K562 (cell line): ENCODE results near the gene SPATA25. TPM values are rescaled to one million over a fixed set of nuclear protein-coding genes. Genes with fewer than 3 reads are reported as not detected.

Experiments
- ASH1L ChIP-seq: fragments of 450-650 bp; IDR thresholded peaks from 2 replicates; pipeline ENCODE4 v1.6.1; 2018; ENCODE audit warnings: borderline replicate concordance, mild to moderate bottlenecking, low read depth; ENCODE audit not compliant: partially characterized antibody
- GATA2 ChIP-seq: sonication (generic); formaldehyde crosslinking; IDR thresholded peaks from 2 replicates; pipeline ENCODE4 v1.4.0; 2020; ENCODE audit warnings: mild to moderate bottlenecking, missing genetic modification reagents
- NELFE ChIP-seq: IDR thresholded peaks from 2 replicates; pipeline ENCODE4 v1.6.1; 2011; ENCODE audit warnings: mild to moderate bottlenecking; ENCODE audit not compliant: insufficient read depth, insufficient read length
- ZC3H11A ChIP-seq: IDR thresholded peaks from 2 replicates; pipeline ENCODE4 v1.6.1; 2012; ENCODE audit warnings: low read depth, low read length, improper control_type of control experiment
- polyA plus RNA-seq, 8 experiments: library from polyadenylated mRNA; depleted of rRNA in 4 of 8; stranded (reverse) in 5 of 8; unstranded in 3 of 8; fragments of >200 nt; fragmentation: Nextera tagmentation in 2 of 8; fragmentation: Illumina TruSeq in 1 of 8; extraction: Ambion mirVana in 2 of 8; extraction: Trizol in 1 of 8; gene quantifications; 2 replicates each; pipeline versions ENCODE4 v1.2.1 to v1.2.3, GENCODE V29; 2011 to 2014; ENCODE audit warnings: inconsistent platforms in 1 of 8, missing spikeins in 1 of 8
- total RNA-seq, 7 experiments: library from RNA; depleted of rRNA in 6 of 7; stranded (reverse); fragments of >200 nt in 6 of 7; fragmentation: Illumina TruSeq in 2 of 7; extraction: Trizol in 2 of 7; gene quantifications; 2 replicates each; pipeline versions ENCODE4 v1.2.1 to v1.2.3, GENCODE V29; 2011 to 2021; ENCODE audit warnings: low replicate concordance in 1 of 7
- TF ChIP-seq, protein P1 (sequence below): sonication (generic); formaldehyde crosslinking; IDR thresholded peaks from 2 replicates; pipeline ENCODE4 v1.8.1; 2023; ENCODE audit warnings: missing genetic modification reagents, mild to moderate bottlenecking, borderline replicate concordance
- TF ChIP-seq, protein P2 (sequence below), 2 experiments: fragments of 250-450 bp in 1 of 2; fragments of 450-650 bp in 1 of 2; sonication (Bioruptor Pico) in 1 of 2; IDR thresholded peaks; 2 replicates each; pipeline versions ENCODE4 v1.6.1 to v1.8.0; 2016 to 2021; ENCODE audit warnings: mild to moderate bottlenecking in 2 of 2, moderate library complexity in 2 of 2, missing compliant biosample characterization in 1 of 2, missing genetic modification characterization in 1 of 2
- TF ChIP-seq, protein P3 (sequence below): fragments of 200-800 bp; sonication (Bioruptor generic); IDR thresholded peaks from 2 replicates; pipeline ENCODE4 v1.6.1; 2017; ENCODE audit warnings: missing genetic modification characterization, missing compliant biosample characterization
- TF ChIP-seq, protein P4 (sequence below), 2 experiments: fragments of 450-650 bp; IDR thresholded peaks; 2 replicates each; pipeline ENCODE4 v1.6.1; 2016

Gene SPATA25
- total and polyA plus RNA-seq, 9 of the 15 experiments (the other 6 are each of a cell fraction or from before 2014, with no cell fraction given): 0.21 to 0.95 (median 0.53) TPM; not detected in 3

DNA sequence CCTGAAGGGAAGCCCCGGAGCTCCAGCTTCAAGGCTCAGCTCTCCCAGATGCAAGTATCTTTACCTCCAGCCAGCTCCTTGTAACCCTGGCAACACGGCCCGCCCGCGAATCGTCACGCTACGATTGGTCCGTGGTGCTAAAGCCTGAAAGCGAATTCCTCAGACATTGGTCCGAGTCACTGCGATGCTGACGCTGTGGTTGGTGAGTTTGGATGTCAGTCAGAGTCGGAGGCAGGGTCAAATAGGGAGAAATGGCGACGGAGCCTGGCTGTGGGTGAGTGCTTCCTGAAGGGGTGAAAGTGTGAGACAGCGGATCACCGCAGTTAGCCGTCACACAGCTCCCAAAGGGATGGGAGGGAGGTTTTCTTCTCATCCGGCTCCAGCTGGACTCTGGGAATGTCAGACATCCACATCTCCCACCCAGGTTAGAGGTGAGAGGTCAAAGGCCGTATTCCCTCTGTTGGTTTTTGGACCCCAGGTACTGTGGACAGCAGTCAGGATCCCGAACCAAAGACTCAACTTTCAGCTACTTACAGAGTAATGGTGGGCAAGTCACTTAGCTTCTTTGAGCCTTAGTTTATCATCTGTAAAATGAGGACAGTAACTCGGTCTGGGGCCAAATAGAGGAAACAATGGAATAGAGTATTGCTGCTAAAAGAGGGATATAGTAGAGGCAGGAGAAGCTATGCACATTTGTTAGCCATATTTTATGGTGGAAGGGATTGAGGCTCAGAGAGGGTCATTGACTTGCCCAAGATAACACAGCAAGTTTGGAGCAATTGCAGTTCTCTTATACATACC is 6.2 kb downstream of the SPATA25 start, which contains the start of gene ZSWIM1 (continued):
- TF ChIP-seq, protein P1, sequence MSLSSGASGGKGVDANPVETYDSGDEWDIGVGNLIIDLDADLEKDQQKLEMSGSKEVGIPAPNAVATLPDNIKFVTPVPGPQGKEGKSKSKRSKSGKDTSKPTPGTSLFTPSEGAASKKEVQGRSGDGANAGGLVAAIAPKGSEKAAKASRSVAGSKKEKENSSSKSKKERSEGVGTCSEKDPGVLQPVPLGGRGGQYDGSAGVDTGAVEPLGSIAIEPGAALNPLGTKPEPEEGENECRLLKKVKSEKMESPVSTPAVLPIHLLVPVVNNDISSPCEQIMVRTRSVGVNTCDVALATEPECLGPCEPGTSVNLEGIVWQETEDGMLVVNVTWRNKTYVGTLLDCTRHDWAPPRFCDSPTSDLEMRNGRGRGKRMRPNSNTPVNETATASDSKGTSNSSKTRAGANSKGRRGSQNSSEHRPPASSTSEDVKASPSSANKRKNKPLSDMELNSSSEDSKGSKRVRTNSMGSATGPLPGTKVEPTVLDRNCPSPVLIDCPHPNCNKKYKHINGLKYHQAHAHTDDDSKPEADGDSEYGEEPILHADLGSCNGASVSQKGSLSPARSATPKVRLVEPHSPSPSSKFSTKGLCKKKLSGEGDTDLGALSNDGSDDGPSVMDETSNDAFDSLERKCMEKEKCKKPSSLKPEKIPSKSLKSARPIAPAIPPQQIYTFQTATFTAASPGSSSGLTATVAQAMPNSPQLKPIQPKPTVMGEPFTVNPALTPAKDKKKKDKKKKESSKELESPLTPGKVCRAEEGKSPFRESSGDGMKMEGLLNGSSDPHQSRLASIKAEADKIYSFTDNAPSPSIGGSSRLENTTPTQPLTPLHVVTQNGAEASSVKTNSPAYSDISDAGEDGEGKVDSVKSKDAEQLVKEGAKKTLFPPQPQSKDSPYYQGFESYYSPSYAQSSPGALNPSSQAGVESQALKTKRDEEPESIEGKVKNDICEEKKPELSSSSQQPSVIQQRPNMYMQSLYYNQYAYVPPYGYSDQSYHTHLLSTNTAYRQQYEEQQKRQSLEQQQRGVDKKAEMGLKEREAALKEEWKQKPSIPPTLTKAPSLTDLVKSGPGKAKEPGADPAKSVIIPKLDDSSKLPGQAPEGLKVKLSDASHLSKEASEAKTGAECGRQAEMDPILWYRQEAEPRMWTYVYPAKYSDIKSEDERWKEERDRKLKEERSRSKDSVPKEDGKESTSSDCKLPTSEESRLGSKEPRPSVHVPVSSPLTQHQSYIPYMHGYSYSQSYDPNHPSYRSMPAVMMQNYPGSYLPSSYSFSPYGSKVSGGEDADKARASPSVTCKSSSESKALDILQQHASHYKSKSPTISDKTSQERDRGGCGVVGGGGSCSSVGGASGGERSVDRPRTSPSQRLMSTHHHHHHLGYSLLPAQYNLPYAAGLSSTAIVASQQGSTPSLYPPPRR (CRISPR knock-in tag): no peak
- TF ChIP-seq GATA2 (CRISPR knock-in tag) (no peak), ASH1L (peak; percentile 97), NELFE (no peak), ZC3H11A (no peak)
- TF ChIP-seq, protein P2, sequence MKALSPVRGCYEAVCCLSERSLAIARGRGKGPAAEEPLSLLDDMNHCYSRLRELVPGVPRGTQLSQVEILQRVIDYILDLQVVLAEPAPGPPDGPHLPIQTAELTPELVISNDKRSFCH (CRISPR knock-in tag; IDR thresholded peaks at IDR 0.05): no peak
- TF ChIP-seq, protein P2 (tag; IDR thresholded peaks at IDR 0.05): 0 out of 2 replicates have a peak, but pooled peaks have one; percentile 51
- TF ChIP-seq, protein P3, sequence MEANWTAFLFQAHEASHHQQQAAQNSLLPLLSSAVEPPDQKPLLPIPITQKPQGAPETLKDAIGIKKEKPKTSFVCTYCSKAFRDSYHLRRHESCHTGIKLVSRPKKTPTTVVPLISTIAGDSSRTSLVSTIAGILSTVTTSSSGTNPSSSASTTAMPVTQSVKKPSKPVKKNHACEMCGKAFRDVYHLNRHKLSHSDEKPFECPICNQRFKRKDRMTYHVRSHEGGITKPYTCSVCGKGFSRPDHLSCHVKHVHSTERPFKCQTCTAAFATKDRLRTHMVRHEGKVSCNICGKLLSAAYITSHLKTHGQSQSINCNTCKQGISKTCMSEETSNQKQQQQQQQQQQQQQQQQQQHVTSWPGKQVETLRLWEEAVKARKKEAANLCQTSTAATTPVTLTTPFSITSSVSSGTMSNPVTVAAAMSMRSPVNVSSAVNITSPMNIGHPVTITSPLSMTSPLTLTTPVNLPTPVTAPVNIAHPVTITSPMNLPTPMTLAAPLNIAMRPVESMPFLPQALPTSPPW (CRISPR knock-in tag): no peak
- TF ChIP-seq, protein P4, sequence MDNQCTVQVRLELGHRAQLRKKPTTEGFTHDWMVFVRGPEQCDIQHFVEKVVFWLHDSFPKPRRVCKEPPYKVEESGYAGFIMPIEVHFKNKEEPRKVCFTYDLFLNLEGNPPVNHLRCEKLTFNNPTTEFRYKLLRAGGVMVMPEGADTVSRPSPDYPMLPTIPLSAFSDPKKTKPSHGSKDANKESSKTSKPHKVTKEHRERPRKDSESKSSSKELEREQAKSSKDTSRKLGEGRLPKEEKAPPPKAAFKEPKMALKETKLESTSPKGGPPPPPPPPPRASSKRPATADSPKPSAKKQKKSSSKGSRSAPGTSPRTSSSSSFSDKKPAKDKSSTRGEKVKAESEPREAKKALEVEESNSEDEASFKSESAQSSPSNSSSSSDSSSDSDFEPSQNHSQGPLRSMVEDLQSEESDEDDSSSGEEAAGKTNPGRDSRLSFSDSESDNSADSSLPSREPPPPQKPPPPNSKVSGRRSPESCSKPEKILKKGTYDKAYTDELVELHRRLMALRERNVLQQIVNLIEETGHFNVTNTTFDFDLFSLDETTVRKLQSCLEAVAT (IDR thresholded peaks at IDR 0.05): peak in 1 of 2 experiments; percentile 44; a peak in 1 of 4 replicates
